Right cardiac atrium (tissue), 5 donors: Measurements from ENCODE around the gene SLC22A5. TPM values are rescaled to one million over a fixed set of nuclear protein-coding genes. Genes with fewer than 3 reads are reported as not detected.

Experiments
- ATAC-seq, 2 donors: fragments of 200-7000 bp; cut with Tn5 transposase; one replicate each; pipeline versions ENCODE4 v1.8.0 to v1.9.1; 2020; ENCODE audit warnings: moderate library complexity in 2 of 2, mild to moderate bottlenecking in 1 of 2
- DNase-seq, 3 donors: peaks; one replicate each; pipeline ENCODE4 v3.0.0-alpha.2; 2020
- H3K27ac ChIP-seq: one replicate; pipeline ENCODE4 v1.5.1; 2013; ENCODE audit warnings: mild to moderate bottlenecking, low read length, control low read depth, moderate library complexity
- H3K27me3 ChIP-seq: one replicate; pipeline ENCODE4 v1.6.1; 2013; ENCODE audit not compliant: control insufficient read depth, insufficient read depth
- H3K4me1 ChIP-seq: one replicate; pipeline ENCODE4 v1.6.1; 2013; ENCODE audit warnings: low read length; ENCODE audit not compliant: control insufficient read depth, insufficient read depth
- H3K4me3 ChIP-seq: one replicate; pipeline ENCODE4 v1.5.1; 2013; ENCODE audit warnings: low read length, control low read depth
- H3K9me3 ChIP-seq: one replicate; pipeline ENCODE4 v1.6.1; 2013; ENCODE audit warnings: low read length; ENCODE audit not compliant: control insufficient read depth
- WGBS: extraction: QIAGEN DNeasy Blood & Tissue Kit; methylation state at CpG from one replicate; pipeline ENCODE4 v1.1.7; 2013; 5-methylcytosine and 5-hydroxymethylcytosine counted together
- intact Hi-C, 4 donors: fragments of 100-400 bp; cut with DNase I; formaldehyde crosslinking; loops; one replicate each; pipeline versions ENCODE4 v1.11.0 to v1.14.0; 2022 to 2023
- long read RNA-seq, 4 donors: library from polyadenylated mRNA; unstranded; transcript quantifications; one replicate each; pipeline ENCODE4 v2.0.0, GENCODE V29; 2020 to 2021
- polyA plus RNA-seq: library from polyadenylated mRNA; stranded (reverse); fragments of 200-250 nt; gene quantifications from one replicate; pipeline ENCODE4 v1.2.3, GENCODE V29; 2013
- total RNA-seq, 4 donors: library from RNA; stranded (reverse); fragmentation: NEBNext Ultra II Directional; extraction: Animal tissue kit (Norgen Biotek cat#: 25700); gene quantifications; one replicate each; pipeline ENCODE4 v1.2.1, GENCODE V29; 2021
- donor health status: healthy with polysubstance abuse.
- donor health status: DM: no; HTN: yes; CAD: no.
- donor health status: DM: no; HTN: no; CAD: no.
- donor health status: DM: no; HTN: yes; CAD: no; lungs with severe emphysema.
- donor health status: DM: yes; HTN: yes; CAD: no.

Gene SLC22A5
- total RNA-seq = 10 to 100 TPM in 3 of 4 donors, 1 to 10 TPM in 1; 9.3 to 17.5 (median 14.4) TPM
- 5.7 TPM for polyA plus RNA-seq
- long read RNA-seq, donor 1, transcript SLC22A5-201 (10 exons, 3,237 nt) = major isoform, 18 of 30 reads
- long read RNA-seq, donor 1, partial matches to known transcripts = 5 of 30 reads
- long read RNA-seq, donor 1, other reads (novel, unspliced or antisense) = 5 of 30 reads
- long read RNA-seq, donor 2, transcript SLC22A5-201 (10 exons, 3,237 nt) = major isoform, 17 of 22 reads
- long read RNA-seq, donor 2, partial matches to known transcripts = 0 of 22 reads
- long read RNA-seq, donor 2, other reads (novel, unspliced or antisense) = 5 of 22 reads
- long read RNA-seq, donor 3, transcript SLC22A5-201 (10 exons, 3,237 nt) = major isoform, 76 of 119 reads
- long read RNA-seq, donor 3, partial matches to known transcripts = 9 of 119 reads
- long read RNA-seq, donor 3, other reads (novel, unspliced or antisense) = 31 of 119 reads
- long read RNA-seq, donor 4, transcript SLC22A5-201 (10 exons, 3,237 nt) = major isoform, 14 of 21 reads
- long read RNA-seq, donor 4, partial matches to known transcripts = 1 of 21 reads
- long read RNA-seq, donor 4, other reads (novel, unspliced or antisense) = 5 of 21 reads

DNA sequence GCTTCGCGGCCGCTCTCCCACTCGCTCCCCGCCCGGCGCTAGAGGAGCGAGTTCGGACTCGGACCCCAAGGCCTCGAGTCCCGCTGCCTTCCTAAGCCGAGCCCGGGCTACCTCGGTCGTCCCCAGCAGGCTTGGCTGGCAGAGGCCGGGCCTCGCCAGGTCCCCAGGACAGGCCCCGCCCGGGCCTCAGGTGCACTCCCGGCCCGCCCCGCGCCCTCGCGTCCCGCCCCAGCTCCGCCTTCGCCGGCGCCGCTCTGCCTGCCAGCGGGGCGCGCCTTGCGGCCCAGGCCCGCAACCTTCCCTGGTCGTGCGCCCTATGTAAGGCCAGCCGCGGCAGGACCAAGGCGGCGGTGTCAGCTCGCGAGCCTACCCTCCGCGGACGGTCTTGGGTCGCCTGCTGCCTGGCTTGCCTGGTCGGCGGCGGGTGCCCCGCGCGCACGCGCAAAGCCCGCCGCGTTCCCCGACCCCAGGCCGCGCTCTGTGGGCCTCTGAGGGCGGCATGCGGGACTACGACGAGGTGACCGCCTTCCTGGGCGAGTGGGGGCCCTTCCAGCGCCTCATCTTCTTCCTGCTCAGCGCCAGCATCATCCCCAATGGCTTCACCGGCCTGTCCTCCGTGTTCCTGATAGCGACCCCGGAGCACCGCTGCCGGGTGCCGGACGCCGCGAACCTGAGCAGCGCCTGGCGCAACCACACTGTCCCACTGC lies at the start of gene SLC22A5:
Gene SLC22A5, plus strand, starts transcription at position 237 of the 707 bp plus-strand sequence. Its CDS starts 263 bp downstream, at position 500.
- peaks cover 11% of the 10 kb centered on the region for H3K4me1 ChIP-seq
- intact Hi-C loops = no loop called here
- WGBS = under 1% methylated on average over 83 of the region's 83 CpGs

DNA sequence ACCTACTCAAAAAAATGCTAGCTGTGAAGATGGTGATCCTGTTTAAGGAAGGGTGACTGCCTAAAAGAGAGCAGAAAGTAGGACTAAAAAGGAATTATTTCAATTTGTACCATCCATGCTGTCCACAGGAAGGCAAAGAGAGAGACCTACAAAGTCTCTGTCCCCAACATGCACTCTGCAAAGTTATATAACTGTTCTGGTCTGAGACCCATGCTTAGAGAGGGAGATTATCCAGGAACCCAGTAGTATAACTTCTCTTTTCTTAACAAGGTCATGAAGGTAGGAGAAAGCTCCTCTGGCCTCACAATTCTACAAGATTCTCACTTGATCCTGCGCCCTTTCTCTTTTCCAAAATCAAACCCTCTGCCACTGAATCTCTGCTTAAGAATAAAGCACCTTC lies 49.5 kb upstream of the SLC22A5 start:
- H3K27me3 ChIP-seq = no peaks in the 10 kb centered on the region
- H3K27ac ChIP-seq = no peak overlapping the region
- no peaks in the 10 kb centered on the region for H3K9me3 ChIP-seq
- ATAC-seq = no peak
- 97% methylated on average over 1 of the region's 1 CpG for WGBS
- no peak for DNase-seq
- H3K4me1 ChIP-seq = peaks cover 1% of the 10 kb centered on the region
- H3K4me3 ChIP-seq = no peak overlapping the region
- intact Hi-C loops = no loop called here

More for the DNA sequence above, at the start of gene SLC22A5:
- DNase-seq (peak; percentile 71 to 86 (median 84)), ATAC-seq (peak; percentile 87 to 88)
- H3K27me3 ChIP-seq = no peaks in the 10 kb centered on the region
- H3K27ac ChIP-seq = peak within 1 kb of the TSS; percentile 94
- H3K9me3 ChIP-seq = no peaks in the 10 kb centered on the region
- H3K4me3 ChIP-seq = peak within 1 kb of the TSS; percentile 80

DNA sequence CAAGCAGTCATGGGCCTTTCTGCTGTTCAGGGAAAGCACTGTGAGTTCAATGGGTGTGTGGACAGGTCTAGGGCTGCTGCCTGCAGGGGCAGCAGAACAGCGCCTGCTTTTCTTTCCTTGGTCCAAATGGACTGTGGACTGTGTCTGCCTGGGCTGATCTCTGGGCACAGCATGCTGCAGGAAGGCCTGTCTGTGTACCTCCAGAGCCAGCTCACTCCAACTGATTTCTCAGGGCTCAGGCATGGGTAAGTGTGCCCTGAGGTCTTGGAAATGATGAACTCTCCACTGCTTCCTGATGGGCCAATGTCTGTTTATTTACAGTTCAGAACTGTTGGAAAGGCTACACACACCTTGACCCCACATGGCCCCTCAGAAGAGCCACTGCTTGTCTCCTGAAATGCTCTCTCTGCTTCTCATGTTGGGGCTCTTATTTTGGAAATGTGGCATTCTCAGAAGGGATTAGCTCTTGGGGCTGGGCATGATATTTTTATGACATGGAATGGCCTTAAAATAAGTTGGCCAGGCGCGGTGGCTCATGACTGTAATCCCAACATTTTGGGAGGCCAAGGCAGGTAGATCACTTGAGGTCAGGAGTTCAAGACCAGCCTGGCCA lies 48.3 kb upstream of the SLC22A5 start:
- Histone ChIP-seq H3K27ac (no peak overlapping the region), H3K27me3 (no peaks in the 10 kb centered on the region), H3K4me1 (peaks cover 1% of the 10 kb centered on the region), H3K4me3 (no peak overlapping the region), H3K9me3 (no peaks in the 10 kb centered on the region)
- intact Hi-C loops = no loop called here
- 94% methylated on average over 3 of the region's 3 CpGs for WGBS
- no peak for DNase-seq
- peak; percentile 12 to 13 for ATAC-seq

DNA sequence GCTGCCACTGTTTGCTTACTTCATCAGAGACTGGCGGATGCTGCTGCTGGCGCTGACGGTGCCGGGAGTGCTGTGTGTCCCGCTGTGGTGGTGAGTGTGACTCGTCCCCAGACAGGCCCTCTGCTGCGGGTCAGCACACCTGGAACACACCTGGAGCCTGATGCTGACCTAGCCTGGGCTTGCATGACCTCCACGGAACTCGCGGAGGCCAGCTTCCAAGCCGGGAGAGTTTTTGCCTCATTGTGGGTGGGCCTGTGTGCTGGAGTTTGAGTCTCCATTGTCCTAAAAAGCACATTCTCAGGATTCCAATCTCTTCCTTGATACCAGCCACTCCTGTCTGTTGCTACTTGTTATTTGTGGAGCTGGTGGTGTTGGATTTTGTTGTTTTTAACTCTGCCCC lies 47.2 kb upstream of the SLC22A5 start:
- no peak overlapping the region for H3K27ac ChIP-seq
- H3K27me3 ChIP-seq = no peaks in the 10 kb centered on the region
- intact Hi-C loops = no loop called here
- peaks cover 1% of the 10 kb centered on the region for H3K4me1 ChIP-seq
- 60% methylated on average over 11 of the region's 11 CpGs for WGBS
- DNase-seq (no peak), ATAC-seq (no peak)
- H3K4me3 ChIP-seq = no peak overlapping the region
- no peaks in the 10 kb centered on the region for H3K9me3 ChIP-seq

DNA sequence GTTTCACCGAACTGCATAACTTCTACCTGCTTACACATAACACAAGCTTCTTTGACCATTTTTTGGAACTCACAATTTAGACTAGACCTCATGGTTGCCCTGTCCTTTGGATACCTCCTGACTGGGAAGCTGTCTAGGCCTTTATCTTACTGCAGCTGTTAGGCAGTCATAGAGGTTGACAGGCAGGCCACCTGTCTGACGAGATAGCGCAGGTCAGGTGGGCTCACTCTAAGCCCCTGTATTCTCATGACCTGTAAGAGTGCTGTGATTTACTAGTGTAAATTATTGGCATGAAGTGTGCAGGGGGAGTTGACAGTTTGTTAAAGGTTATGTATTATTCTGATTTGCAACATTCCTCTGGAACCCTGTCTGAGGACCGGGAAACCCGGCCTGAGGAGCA lies 46.3 kb upstream of the SLC22A5 start:
- Histone ChIP-seq H3K9me3 (no peaks in the 10 kb centered on the region), H3K4me1 (no peaks in the 10 kb centered on the region), H3K27me3 (no peaks in the 10 kb centered on the region), H3K27ac (no peak overlapping the region), H3K4me3 (no peak overlapping the region)
- ATAC-seq = no peak
- intact Hi-C loops = no loop called here
- DNase-seq = no peak
- 93% methylated on average over 5 of the region's 5 CpGs for WGBS

DNA sequence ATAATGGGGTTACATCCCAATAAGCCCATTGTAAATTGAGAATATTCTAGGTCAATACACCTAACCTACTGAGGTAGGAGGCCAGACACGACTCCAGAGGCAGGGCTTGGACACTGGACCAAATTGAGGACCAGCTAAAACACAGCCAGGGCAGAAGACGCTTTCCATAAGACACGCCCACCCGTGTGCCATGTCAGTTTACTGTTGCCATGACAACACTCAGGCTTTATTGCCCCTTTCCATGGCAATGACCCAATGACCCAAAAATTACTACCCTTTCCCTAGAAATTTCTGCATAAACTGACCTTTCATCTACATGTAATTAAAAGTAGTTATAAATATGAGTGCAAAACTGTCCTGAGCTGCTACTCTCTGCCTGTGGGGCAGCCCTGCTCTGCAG lies 43.8 kb upstream of the SLC22A5 start:
- no peaks in the 10 kb centered on the region for H3K4me1 ChIP-seq
- intact Hi-C loops = no loop called here
- H3K4me3 ChIP-seq = no peak overlapping the region
- H3K27me3 ChIP-seq = no peaks in the 10 kb centered on the region
- DNase-seq (no peak), ATAC-seq (no peak)
- H3K9me3 ChIP-seq = no peaks in the 10 kb centered on the region
- 83% methylated on average over 4 of the region's 4 CpGs for whole genome bisulfite sequencing
- no peak overlapping the region for H3K27ac ChIP-seq

DNA sequence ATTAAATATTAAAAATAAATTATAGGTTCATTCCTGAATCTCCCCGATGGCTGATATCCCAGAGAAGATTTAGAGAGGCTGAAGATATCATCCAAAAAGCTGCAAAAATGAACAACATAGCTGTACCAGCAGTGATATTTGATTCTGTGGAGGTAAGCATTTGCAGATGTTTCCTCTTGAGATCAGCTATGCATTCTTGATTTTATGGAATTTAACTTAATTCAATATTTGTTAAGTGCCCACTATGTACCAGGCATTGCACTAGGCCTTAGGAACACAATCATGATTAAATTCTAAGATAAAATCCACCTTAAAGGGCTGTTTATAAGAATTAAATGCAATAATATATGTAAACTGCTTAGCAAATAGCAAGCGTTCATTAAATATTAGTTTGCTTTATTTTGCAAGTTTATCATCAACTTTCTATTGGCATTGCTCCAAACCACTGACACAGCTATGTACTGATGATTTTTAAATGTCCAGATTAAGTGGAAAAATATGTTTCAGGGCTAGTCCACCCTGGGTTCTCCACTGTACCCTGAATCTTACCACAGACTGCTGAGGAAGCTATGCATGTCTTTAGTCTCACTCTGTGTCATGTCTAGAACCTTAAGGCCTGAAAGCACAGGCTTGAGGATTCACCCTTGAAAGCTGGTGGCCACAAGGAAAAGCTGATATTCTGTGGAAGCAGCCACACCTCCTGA lies 42.1 kb upstream of the SLC22A5 start:
- Histone ChIP-seq H3K27me3 (no peaks in the 10 kb centered on the region), H3K27ac (no peak overlapping the region), H3K9me3 (no peaks in the 10 kb centered on the region), H3K4me3 (no peak overlapping the region), H3K4me1 (no peaks in the 10 kb centered on the region)
- DNase-seq = no peak
- WGBS = 87% methylated on average over 2 of the region's 2 CpGs
- intact Hi-C loops = no loop called here
- no peak for ATAC-seq

DNA sequence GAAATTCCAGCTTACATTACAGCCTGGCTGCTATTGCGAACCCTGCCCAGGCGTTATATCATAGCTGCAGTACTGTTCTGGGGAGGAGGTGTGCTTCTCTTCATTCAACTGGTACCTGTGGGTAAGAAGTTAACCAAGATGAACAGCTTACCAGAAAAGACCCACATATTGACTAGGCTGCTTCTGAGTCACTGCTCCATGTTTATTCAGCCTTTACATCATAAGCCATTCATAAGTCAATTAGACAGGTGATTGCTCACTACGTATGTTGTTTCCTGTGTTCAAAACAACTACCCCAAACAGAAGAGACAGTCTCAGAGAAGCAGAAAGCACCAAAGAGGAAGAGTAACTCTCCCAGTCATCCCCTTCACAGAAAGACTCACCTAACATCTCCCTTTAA lies 34.7 kb upstream of the SLC22A5 start:
- WGBS = 86% methylated on average over 3 of the region's 3 CpGs
- no peak for ATAC-seq
- H3K9me3 ChIP-seq = no peaks in the 10 kb centered on the region
- no peak for DNase-seq
- no peak overlapping the region for H3K27ac ChIP-seq
- no peaks in the 10 kb centered on the region for H3K27me3 ChIP-seq
- intact Hi-C loops = no loop called here
- H3K4me3 ChIP-seq = no peak overlapping the region
- no peaks in the 10 kb centered on the region for H3K4me1 ChIP-seq

DNA sequence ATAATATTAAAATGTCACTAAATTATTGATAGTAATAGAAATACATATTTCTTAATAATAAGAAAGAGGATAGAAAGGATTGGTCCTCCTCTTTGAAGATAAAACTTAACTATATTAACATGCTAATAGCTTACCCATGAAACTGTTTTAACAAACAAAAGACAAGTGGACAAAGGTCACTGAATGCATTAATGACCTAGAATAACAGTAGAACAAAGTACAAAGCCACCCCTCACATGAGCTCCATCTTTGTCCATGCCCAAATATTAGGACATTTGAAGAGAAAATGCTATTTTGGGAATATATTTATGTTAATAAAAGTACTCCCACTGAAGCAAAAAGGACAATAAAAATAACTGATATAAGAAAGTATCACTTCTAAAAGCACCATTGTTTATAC lies 34.1 kb upstream of the SLC22A5 start:
- no peak overlapping the region for H3K4me3 ChIP-seq
- no peak for ATAC-seq
- no peak for DNase-seq
- intact Hi-C loops = no loop called here
- H3K27me3 ChIP-seq = no peaks in the 10 kb centered on the region
- H3K27ac ChIP-seq = no peak overlapping the region
- H3K4me1 ChIP-seq = no peaks in the 10 kb centered on the region
- no peaks in the 10 kb centered on the region for H3K9me3 ChIP-seq

DNA sequence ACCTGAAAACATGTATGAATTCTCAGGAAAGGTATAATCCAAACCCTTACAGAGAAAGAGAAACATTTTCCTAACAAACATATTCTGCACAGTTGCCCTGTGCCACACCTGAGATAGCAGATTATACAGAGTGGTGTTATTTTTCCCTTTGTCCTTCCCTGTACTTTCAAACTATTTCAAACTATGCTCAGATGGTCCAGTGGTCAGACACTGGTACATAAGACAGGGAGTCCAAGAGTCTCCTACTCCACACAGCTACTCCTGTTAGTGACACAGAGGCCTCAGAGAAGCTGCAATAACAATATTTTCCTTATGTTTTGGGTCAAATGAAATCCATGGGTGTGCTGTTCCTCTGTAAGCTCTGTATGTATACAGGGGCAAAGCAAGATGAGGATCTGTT lies 30.0 kb upstream of the SLC22A5 start:
- intact Hi-C loops = no loop called here
- no peaks in the 10 kb centered on the region for H3K9me3 ChIP-seq
- H3K27me3 ChIP-seq = no peaks in the 10 kb centered on the region
- no peak for ATAC-seq
- H3K27ac ChIP-seq = no peak overlapping the region
- H3K4me1 ChIP-seq = no peaks in the 10 kb centered on the region
- no peak for DNase-seq
- H3K4me3 ChIP-seq = no peak overlapping the region
